ENCODE data around the gene ACADSB.
A peak's percentile ranks its signal among the peaks of the same experiment; 100 is the strongest.

ACADSB gene

GRCh38 chr10:123043409-123043925, 34.7 kb downstream of the ACADSB start:
- peak; percentile 65 for DNase-seq

- DNase-seq, result peak; percentile 3
Measured at GRCh38 chr10:123044391-123044790, 35.6 kb downstream of the ACADSB start.

- DNase-seq, result no peak
Measured at GRCh38 chr10:123045961-123046731, 37.3 kb downstream of the ACADSB start.

- DNase-seq, result no peak
Measured at GRCh38 chr10:123057968-123058367, 49.2 kb downstream of the ACADSB start.

- no peak for DNase-seq
Measured at GRCh38 chr10:123061865-123062264, 53.1 kb downstream of the ACADSB start.

GRCh38 chr10:123062726-123063125, 53.9 kb downstream of the ACADSB start:
- no peak for DNase-seq

- DNase-seq, result no peak
Measured at GRCh38 chr10:123068087-123068853, 59.5 kb downstream of the ACADSB start.

- no peak for DNase-seq
Measured at GRCh38 chr10:123069246-123069986, 60.6 kb downstream of the ACADSB start.

- no peak for DNase-seq
Measured at GRCh38 chr10:123073187-123073586, 64.4 kb downstream of the ACADSB start.

GRCh38 chr10:123074215-123074614, 65.4 kb downstream of the ACADSB start:
- DNase-seq, result no peak

- no peak for DNase-seq
Measured at GRCh38 chr10:123081896-123082295, 73.1 kb downstream of the ACADSB start.

GRCh38 chr10:123083811-123084210, 75.0 kb downstream of the ACADSB start:
- DNase-seq, result no peak

GRCh38 chr10:123086281-123086680, 77.5 kb downstream of the ACADSB start:
- DNase-seq, result no peak

GRCh38 chr10:123087348-123087747, 78.5 kb downstream of the ACADSB start:
- DNase-seq, result no peak

GRCh38 chr10:123087786-123088185, 79.0 kb downstream of the ACADSB start:
- no peak for DNase-seq

GRCh38 chr10:123092635-123093414, 84.0 kb downstream of the ACADSB start:
- no peak for DNase-seq

- no peak for DNase-seq
Measured at GRCh38 chr10:123093489-123093888, 84.7 kb downstream of the ACADSB start.

GRCh38 chr10:123096452-123096851, 87.6 kb downstream of the ACADSB start:
- no peak for DNase-seq

- no peak for DNase-seq
Measured at GRCh38 chr10:123097039-123097438, 88.2 kb downstream of the ACADSB start.

- DNase-seq, result no peak
Measured at GRCh38 chr10:123100030-123100762, 91.4 kb downstream of the ACADSB start.

- no peak for DNase-seq
Measured at GRCh38 chr10:123101872-123102271, 93.1 kb downstream of the ACADSB start.

- DNase-seq, result no peak
Measured at GRCh38 chr10:123102673-123103072, 93.9 kb downstream of the ACADSB start.
